ENCODE data around the gene ADRA2C.

The ADRA2C gene

DNA sequence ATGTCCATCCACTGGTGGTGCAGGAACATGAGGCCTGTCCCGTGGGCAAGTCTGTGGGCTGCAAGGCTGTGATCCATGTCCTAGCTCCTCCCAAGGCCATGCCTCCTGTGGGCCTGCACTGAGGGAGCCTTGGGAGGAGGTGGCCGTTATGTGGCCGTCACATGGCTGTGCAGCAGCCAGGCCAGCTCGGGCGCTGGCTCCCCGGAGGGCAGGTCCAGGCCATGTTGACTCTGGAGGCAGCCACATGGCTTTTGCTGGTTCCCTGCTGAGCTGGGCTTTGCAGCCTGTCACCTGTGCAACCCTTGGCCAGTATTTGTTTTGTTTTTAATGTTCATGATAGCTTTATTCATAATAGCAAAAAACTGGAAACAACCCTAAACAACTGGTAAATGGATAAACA lies 13.3 kb downstream of the ADRA2C start:
- no peak for DNase-seq

GRCh38 chr4:3780347-3781171 lies 14.4 kb downstream of the ADRA2C start:
- no peak for DNase-seq

DNA sequence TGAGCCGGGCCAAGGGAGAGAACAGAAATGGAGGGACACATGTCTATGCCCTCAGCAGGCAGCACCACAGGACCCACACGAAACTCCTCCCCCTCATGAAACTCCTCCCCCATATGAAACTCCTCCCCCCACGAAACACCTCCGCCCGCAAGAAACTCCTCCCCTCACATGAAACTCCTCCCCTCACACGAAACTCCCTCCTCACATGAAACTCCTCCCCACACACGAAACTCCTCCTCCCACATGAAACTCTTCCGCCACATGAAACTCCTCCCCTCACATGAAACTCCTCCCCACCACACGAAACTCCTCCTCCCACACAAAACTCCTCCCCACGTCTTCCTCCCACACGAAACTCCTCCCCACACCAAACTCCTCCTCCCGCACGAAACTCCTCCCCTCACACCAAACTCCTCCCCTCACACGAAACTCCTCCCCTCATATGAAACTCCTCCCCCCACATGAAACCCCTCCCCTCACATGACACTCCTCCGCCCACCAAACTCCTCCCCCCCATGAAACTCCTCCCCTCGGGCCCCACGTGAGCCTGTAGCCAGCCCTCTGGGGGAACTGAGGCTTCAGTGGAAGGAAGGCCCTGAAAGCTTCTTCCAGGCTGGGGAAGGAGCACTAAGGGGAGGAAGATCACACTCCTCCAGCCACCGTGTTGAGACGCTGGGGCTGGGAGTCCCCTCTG lies 15.2 kb downstream of the ADRA2C start:
- DNase-seq = no peak

DNA sequence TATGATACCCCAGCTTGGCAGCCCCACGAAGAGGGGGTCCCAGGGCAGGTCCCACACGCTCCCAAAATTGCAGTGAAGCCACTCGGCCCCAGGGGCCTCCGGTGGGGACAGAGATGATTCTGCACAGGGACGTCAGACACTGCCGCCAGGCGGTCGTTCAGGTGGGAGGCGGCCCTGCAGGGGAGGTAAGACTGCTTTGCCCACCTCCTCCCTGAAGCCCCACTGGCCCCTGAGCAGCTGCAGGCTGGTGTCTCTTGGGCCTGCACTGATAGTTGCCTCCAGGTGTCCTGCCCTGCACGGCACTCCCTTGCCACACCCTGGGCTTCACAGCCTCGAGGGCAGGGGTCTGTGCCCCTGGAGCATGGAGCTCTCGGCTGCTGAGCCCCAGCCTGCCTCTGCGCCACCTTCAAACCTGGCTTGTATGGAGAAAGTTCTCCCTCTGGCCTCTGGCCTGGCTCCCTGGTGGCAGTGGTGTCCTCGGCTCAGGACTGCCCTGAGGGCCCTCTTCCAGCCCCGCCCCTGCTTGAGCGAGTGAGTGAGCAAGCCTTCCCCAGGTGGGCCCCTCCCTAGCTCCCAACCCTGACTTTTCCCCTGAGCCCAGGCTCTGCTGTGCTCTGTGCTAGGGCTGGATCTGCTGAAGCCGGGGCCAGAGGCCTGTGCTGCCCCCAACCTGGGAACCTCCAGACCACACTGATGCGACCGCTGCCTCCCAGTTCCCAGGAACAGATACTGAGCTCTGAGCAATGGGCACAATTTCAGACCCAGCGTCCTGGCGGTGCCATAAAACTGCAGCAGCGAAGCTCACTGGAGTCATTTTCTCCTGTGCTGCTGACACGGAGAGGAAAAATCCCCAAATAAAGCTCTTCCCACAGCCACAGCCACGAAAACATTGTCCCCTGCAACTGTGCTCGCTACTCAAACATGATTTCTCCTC lies 16.1 kb downstream of the ADRA2C start:
- DNase-seq = no peak

- no peak for DNase-seq
These were observed 17.6 kb downstream of the ADRA2C start for GRCh38 chr4:3783693-3784306.

- DNase-seq = no peak
These were observed 18.5 kb downstream of the ADRA2C start for GRCh38 chr4:3784454-3785291.

GRCh38 chr4:3785292-3785565 lies 19.0 kb downstream of the ADRA2C start:
- DNase-seq = no peak

DNA sequence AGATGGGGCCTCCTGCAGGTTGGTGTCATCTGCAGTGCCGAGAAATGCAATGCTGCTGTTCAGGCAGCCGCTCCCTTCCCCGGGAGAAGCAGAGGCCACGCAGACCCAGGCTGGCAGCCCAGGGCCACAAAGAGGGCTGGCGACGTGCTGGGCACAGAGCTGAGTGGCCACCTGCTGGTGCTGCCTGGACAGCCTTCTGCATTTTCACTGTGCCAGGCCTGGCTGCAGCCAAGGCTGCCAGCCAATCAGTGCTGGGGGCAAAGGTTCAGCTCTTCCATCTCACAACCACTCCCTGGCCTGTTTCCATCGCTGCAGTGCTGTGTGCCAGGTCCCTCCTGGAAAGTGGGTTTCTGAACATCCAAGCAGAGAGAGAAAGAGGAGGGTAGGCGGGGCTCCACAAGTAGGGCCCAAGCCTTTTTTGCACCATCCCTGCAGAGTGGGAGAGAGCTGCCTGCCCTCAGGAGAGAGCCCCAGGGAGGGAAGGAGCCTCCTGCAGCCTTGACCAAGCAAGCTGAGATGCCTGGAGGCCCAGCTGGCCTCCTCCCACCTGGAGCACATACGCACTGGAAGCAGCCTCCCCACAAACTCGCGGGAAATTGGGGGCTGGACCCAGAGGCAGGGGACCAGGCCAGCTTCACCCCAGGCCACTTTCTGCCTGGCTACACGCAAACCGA lies 20.1 kb downstream of the ADRA2C start:
- no peak for DNase-seq

DNA sequence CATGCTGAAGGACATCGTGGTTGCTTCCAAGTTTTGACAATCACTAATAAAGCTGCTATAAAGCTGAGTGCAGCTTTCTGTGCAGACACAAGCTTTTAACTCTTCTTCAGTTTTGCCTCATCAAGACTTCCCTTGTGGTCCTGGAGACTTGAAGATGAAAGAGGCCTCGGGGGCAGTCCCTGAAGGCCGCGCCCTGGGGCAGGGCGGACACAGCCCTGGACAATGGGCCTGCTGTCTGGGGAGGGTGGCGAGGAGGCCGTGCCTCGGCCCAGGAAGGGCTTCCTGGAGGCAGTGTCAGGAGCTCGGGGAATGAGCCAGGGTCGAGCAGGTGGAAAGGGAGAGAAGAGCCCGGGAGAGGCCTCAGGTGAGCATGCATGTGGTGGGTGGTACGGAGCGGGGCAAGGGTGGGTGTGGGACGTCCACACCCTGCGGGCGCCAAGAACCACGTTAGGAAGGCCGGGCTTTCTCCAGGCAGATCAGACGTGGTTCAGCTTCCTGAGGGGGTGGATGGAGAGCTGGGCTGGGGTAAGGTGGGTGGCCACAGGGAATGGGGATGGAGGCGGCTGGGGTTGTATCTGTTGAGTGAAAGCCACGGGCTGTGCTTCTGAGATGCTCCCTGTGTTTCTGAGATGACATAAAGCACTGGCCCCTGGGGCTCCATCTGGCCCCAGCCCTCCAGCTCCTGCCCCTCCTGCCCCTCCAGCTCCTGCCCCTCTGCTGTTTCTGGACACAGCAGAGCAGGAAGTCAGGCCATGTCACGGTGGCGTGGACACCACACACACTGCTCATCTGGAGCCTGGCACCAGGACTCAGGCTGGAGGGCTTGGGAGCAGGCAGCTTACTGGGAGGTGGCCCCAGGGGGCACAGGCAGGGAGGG lies 21.5 kb downstream of the ADRA2C start:
- no peak for DNase-seq

GRCh38 chr4:3788366-3788660 lies 22.1 kb downstream of the ADRA2C start:
- DNase-seq = no peak

DNA sequence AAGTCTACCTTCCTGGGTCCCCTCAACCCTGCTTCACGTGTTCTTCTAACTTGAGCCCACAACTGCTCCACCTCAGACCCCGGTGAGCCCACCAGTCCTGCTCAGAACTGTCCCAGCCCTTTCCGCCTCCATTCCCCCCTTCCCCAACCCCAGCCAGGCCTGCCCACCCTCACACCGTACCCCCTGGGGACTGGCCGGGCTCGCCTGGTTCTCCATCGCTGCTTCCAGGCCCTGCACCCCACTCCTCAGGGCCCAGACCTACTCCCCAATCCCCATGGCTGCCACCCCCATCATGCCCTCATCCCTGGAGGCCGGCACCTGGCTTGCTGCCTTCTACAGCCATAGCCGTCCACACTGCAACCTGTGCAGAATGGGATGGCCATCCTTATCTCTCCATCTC lies 23.4 kb downstream of the ADRA2C start:
- DNase-seq = no peak

- no peak for DNase-seq
These were observed 23.9 kb downstream of the ADRA2C start for GRCh38 chr4:3790006-3790561.

GRCh38 chr4:3791256-3791655 lies 25.1 kb downstream of the ADRA2C start:
- DNase-seq = no peak

- no peak for DNase-seq
These were observed 25.8 kb downstream of the ADRA2C start for GRCh38 chr4:3791910-3792542.

DNA sequence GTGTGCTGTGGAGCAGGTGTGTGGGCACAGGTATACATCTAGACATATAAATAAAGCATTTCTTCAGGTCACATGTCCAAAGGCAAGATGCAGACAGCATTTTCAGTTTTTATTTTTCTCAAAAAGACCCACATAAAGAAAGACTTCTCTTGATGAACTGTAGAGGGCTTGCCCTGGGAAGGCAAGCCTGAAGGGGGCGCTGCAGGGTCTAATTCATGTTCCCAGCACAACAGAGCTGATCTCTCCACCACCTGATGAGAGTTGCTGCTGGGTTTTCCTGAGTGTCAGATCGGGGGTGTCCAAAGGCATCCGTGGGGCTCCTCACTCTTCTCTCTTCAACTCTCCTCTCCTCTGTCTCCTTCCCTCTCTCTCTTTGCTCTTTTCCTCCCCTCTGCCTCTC lies 26.6 kb downstream of the ADRA2C start:
- DNase-seq = no peak

DNA sequence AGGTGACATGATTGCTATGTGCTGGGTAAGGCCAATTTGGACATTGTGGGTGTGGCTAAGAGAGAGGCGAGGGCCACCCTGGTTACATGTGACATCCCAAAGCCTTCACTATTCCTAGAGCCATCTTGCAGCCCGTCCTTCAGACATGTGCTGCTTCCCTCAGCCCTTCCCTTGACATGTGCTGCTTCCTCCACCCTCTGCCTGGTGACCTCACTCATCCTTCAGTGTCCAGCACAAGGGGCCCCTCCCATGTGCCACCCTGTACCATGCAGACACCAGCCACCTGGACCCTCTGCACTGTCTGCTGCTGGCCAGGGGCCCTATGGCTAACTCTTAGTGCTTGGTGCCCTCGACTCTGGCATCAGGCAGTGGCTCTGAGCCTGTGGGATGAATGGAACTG lies 27.4 kb downstream of the ADRA2C start:
- DNase-seq = no peak

DNA sequence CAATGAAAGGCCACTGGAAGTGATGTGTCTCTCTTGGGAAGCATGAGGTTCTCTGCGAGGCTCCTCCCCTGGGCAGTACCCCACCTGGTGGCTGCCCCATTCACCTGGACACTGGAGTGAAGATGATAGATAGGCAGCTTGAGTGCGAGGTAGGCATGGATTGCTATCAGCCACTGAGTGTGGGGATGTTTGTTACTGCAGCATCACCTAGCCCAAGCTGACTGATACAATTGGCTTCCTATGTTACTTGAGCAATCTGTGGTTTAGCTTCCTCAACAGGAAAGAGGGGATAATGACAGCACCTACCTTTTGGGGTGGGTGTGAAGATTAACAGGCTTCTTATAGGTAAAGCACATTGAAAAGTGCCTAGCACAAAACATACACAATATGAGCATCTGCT lies 30.8 kb downstream of the ADRA2C start:
- DNase-seq = no peak

DNA sequence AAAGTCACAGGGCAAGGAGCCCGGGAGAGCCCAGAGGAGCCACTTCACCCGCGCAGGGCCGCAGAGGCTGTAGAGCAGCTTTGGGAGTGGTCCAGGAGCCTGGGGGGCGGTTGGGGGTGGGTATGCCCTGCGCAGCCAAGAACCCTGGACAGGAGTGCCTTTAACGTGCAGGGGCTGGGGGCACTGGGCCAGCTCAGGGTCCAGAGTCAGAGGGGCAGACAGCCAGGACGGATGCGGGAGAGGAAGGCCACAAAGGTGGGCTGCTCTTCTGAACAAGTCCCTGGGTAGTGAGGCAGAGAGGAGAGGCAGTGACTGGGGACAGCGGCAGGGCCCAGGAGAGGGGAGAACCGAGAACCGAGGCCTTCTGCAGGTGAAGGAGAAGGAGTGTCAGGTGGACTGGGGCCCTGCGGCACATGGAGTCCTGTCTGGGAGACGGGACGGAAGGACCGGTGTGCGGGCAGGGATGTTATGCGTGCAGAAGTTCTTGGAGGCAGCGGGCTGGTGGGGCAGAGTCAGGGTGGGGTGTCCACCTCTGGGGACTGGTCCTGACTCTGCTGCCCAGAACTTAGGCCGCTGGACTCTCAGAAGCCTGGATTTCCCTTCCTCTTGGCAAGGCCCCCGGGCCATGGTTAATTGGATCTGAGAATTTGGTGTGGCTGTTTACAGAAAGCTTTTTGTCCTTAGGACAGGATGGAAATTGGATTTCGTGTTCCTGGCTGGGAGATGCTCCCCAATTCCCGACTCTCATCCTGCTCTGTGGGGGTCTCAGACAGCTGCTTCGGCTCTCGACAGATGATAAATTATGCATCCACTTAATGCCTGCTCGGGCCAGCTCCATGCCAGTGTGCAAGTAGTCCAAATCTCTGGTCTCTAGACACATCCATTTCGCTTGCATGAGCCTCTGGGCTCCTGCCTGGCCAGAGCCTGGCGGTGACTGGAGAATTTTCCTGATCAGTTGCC lies 31.9 kb downstream of the ADRA2C start:
- DNase-seq = no peak

GRCh38 chr4:3799496-3799895 lies 33.3 kb downstream of the ADRA2C start:
- DNase-seq = no peak

All from KG1 (cell line).